Right ventricle myocardium inferior (tissue), 1 donor: ENCODE data around the gene CPT1A. TPM values are rescaled to one million over a fixed set of nuclear protein-coding genes. Genes with fewer than 3 reads are reported as not detected.

Source experiments
- ATAC-seq: fragments of 200-7000 bp; cut with Tn5 transposase; one replicate; pipeline ENCODE4 v1.9.1; 2020; ENCODE audit warnings: mild to moderate bottlenecking, moderate library complexity
- DNase-seq: peaks from one replicate; pipeline ENCODE4 v3.0.0; 2021; ENCODE audit errors: missing footprints
- intact Hi-C: fragments of 100-400 bp; cut with DNase I; formaldehyde crosslinking; loops from one replicate; pipeline ENCODE4 v1.11.0; 2022
- total RNA-seq: library from RNA; stranded (reverse); fragmentation: NEBNext Ultra II Directional; extraction: Animal tissue kit (Norgen Biotek cat#: 25700); gene quantifications from one replicate; pipeline ENCODE4 v1.2.1, GENCODE V29; 2021
- donor health status: DM: no; HTN: yes; CAD: no; lungs with severe emphysema.

Gene CPT1A
- total RNA-seq, 1 donor from 2014 or later: 83.3 TPM

DNA sequence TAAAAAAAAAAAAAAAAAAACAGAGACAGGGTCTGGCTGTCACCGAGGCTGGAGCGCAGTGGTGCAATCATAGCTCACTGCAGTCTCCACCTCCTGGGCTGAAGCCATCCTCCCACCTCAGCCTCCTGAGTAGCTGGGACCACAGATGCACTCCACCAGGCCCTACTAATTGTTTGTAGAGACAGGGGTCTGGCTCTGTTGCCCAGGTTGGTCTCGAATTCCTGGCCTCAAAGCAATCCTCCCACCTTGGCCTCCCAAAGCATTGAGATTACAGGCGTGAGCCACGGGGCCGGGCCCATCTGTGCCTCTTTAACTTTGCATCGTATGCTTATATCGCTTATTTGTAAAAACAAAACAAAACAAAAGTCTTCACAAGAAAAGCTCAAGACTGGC, 3.1 kb downstream of the CPT1A start:
- intact Hi-C loops: loop anchor here (2.0 kb wide), 3 partner anchors 28 to 64 kb away; partner anchors contain the start of genes IGHMBP2 and MRPL21
- no peak for ATAC-seq
- DNase-seq: no peak

GRCh38 chr11:68837583-68838571, 3.8 kb downstream of the CPT1A start:
- DNase-seq: no peak
- no peak for ATAC-seq
- intact Hi-C loops: loop anchor here (2.0 kb wide), 3 partner anchors 27 to 65 kb away; partner anchors contain the start of genes IGHMBP2 and MRPL21

DNA sequence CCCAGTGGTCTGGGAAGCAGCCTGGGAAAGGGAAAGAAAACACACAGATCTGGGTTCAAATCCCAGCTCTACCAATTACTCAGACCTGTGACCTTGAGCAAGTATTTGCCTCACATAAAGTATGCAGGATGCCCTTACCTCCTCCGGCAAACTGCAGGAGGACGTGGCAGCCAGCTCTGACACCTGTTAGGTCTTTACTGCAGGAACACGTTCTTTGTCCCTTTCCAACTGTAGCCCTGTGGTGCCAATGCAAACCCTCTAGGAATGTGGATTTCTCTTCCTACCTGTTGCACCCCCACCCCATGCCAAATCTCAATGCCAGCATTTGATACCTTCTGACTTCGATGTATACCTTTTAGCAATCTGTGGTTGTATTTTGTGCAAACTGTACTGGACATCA, 6.0 kb downstream of the CPT1A start:
- ATAC-seq: no peak
- intact Hi-C loops: no loop called here
- DNase-seq: no peak

DNA sequence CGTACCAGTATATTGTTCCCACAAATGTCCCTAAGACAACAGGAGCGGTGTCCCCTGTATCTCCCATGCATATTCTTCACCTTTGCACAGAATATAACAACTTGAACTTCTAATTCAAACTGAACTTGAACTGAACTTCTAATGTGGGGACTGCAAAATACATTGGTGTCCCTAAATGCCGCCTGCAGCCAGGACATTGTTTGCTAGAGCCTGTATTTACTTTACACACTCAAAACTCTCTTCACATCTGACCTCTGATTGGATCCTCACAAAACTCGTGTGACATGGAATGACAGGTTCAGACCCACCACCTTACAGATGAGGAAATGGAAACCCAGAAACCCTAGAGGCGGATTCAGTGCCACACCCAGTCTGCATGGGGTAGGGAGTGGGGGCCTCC, 6.4 kb downstream of the CPT1A start:
- ATAC-seq (no peak), DNase-seq (no peak)
- intact Hi-C loops: no loop called here

- ATAC-seq: no peak
- DNase-seq: no peak
- intact Hi-C loops: no loop called here
These were observed 9.1 kb downstream of the CPT1A start for GRCh38 chr11:68832476-68833181.

- no peak for DNase-seq
- intact Hi-C loops: no loop called here
- ATAC-seq: no peak
These were observed 10.6 kb downstream of the CPT1A start for GRCh38 chr11:68831124-68831523.

DNA sequence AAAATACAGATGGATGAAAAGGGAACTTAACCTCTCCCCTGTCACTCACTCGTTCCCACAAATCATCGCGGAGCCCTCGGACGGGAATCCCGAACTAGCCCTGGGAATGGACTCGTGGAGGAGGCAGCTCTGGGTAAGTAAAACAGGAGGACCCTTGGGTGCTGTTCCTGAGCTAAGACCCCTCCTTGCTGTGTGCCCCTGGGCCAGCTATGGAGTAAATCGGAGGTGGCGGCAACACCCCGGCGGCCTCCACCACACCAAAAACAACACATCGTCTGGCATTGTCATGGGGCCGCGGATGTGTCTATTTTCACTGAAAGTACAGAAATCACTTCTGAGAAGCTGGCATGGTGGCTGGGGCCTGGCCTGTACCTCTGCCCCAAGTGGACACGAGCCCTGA, 12.1 kb downstream of the CPT1A start:
- DNase-seq (no peak), ATAC-seq (no peak)
- intact Hi-C loops: no loop called here

DNA sequence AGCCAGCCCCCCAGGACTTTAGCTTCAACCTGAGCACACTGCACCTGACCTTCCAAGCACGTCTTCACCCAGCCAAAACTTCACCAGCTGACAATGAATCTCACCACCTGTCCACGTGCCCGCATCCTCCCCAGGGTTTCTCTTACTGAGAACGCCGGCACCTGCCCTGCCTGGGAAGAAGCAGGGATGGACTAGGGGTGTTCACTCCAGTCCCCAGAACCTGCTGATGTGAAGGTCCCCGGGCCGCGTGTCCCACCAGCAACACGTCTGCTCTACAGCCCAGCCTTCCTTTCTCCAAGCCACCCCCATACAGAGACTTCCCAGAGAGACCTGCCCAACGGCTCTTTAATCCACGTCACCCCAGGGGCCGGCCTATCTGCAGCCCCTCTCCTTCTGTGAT, 12.8 kb downstream of the CPT1A start:
- DNase-seq: no peak
- intact Hi-C loops: no loop called here
- no peak for ATAC-seq

DNA sequence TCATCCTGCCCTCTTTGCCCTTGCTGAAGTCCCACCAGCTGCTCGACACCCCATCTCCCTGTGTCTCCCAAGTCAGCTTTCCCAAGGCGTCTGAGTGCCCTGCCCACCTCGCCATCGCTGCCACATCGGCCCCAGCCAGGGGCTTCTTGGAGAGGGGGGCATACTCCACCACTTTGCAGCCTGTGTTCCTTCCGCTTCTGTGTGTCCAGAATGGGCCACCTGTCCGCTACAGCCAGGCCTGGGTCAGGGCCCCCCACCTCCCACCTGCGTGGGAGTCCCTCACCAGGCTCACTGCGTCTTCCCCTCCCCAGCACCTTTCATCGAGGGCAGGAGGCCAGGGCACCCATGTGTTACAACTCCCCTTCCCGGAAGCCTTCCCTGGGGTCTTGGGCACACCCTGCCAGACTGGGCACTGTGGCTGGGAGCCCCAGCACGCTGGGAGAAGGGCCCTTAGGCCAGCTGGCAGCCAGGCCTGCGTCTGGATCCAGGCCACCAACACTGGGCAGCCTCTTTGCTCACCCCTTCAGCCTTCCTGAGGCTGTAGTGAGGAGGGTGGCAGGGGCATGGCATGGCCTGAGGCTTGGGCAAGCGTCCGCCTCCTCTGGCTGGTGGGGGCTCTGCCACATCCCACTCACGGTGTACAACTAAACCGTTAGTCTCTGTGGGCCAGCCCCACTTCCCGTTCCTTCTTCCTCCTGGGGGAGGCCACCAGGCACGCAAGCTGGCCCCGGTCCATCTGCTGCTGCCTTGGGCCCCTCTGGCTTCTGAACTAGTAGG, 13.4 kb downstream of the CPT1A start:
- ATAC-seq: peak; percentile 78
- peak; percentile 81 for DNase-seq

GRCh38 chr11:68827733-68828132, 14.0 kb downstream of the CPT1A start:
- intact Hi-C loops: no loop called here
- no peak for DNase-seq
- ATAC-seq: no peak

More for the DNA sequence above, 13.4 kb downstream of the CPT1A start:
- intact Hi-C loops: no loop called here

DNA sequence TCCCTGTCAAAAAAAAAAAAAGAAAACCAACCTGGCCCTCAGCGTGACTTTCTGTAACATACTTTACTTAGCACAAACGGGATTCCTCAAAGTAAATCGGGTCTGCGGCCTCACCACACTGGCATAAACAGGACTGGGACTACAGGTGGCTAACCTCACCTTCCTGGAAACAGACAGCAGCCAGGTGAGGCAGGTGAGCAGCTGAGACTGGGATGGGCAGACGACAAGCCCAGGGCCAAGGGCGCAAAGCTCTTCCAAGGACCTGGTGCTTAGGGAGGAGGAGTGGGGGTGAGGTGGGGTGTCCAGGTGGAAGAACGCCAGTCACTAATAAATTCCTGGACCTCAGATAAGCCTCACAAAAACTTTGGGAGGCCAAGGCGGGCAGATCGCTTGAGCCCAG, 15.0 kb downstream of the CPT1A start:
- DNase-seq (no peak), ATAC-seq (no peak)
- intact Hi-C loops: no loop called here

GRCh38 chr11:68825571-68825970, 16.1 kb downstream of the CPT1A start:
- DNase-seq (no peak), ATAC-seq (no peak)
- intact Hi-C loops: no loop called here

GRCh38 chr11:68822546-68822945, 19.2 kb downstream of the CPT1A start:
- intact Hi-C loops: no loop called here
- ATAC-seq (no peak), DNase-seq (no peak)

DNA sequence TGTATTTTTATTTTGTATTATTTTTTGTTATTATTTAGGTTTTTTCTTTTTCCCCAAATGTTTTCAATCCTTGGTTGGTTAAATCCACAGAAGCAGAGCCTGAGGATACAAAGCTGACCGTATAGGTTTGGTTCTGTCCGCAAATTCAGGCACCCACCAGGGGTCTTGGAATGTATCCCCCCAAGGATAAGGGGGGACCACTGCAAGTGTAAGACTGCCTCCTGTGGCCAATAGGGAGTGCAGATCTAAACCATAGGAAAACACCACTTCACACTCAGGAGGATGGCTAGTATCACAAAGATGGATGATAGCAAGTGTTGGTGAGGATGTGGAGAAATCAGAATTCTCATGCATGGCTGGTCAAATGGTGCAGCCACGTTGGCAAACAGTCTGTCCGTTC, 20.0 kb downstream of the CPT1A start:
- no peak for ATAC-seq
- intact Hi-C loops: no loop called here
- DNase-seq: no peak

DNA sequence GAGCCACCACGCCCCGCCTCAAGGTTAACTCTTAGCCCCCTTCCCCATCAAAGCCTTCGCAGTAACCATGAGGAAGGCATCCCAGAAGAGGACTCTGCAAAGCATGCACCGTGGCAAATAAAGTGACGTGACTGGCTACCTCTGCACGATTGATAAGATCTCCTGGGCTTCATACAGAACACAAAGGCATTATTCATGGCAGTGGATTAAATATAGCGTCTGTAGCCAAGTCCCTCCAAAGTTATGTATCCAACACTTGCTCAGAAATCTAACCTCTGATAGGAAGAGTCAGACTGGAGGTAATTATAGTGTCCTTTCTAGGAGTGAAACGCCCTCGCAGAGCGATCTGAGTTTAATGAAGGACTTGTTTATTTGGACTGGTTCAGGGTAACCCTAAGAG, 22.4 kb downstream of the CPT1A start:
- intact Hi-C loops: no loop called here
- ATAC-seq: no peak
- DNase-seq: no peak

DNA sequence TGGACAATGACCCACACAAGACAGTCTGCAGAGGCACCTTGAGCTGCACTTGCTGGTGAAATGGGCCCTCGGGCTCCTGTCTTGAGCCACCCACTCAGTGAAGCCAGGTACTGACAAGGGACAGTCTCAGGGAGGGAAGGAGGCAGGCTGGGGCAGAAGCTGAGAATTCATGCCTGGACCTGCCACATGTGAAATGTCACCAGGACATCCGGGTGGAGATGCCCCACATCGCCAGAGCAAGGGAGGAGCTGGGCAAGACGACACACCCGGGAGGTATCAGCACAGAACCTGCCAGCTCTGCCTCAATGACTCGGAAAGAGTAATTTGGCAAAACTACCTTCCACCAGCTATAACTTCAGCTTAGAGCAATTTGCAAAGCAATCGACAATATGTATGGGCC, 23.5 kb downstream of the CPT1A start:
- intact Hi-C loops: no loop called here
- DNase-seq: no peak
- no peak for ATAC-seq

GRCh38 chr11:68817554-68817953, 24.2 kb downstream of the CPT1A start:
- no peak for ATAC-seq
- DNase-seq: no peak
- intact Hi-C loops: no loop called here

GRCh38 chr11:68816917-68817419, 24.7 kb downstream of the CPT1A start:
- no peak for ATAC-seq
- intact Hi-C loops: no loop called here
- DNase-seq: no peak

DNA sequence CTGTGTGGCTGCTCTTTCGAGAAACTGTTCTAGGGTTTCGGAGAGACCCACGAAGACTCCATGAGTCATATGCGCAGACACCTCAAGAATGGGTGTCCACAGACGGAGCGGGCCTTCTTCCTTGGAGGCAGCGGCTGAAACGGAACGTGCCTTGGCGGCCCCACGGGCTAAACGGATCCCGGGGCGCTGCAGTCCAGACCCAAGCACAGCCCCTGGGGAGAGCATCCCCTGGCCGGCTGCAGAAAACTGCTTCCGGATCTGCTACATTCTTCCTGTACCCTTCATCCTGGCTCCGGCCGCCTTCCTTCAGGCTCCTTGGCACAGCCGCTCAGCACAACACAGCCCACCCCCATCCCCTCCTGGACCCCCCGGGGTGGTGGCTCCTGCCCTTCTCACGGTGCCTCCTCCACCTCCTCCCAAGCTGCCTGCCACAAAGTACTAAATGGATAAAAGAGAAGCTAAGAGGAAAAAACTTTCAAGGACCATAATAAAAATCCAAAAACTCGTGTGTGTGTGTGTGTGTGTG, 25.4 kb downstream of the CPT1A start:
- DNase-seq: no peak

More for the DNA sequence above, 25.4 kb downstream of the CPT1A start:
- no peak for ATAC-seq
- intact Hi-C loops: no loop called here
